Measurements from ENCODE around the gene DPP6.

GRCh38 chr7:154569916-154570315 lies 517.7 kb downstream of the DPP6 start:
- TF ChIP-seq MYC (IDR thresholded peaks at IDR 0.05; ENCODE audit: low read depth, low read length) (no peak), CTCF (IDR thresholded peaks at IDR 0.05; ENCODE audit: low read depth, low read length) (no peak), POLR2A (IDR thresholded peaks at IDR 0.05; ENCODE audit: extremely low read depth, insufficient read length) (no peak)
